Ovary (tissue), 3 donors: ENCODE results near the gene HVCN1.

ENCODE experiments used
- EP300 ChIP-seq: sonication (generic); formaldehyde crosslinking; IDR thresholded peaks from one replicate; pipeline ENCODE4 v1.6.1; 2017; ENCODE audit warnings: antibody characterized with exemption
- POLR2A ChIP-seq: fragments of 450-650 bp; IDR thresholded peaks from one replicate; pipeline ENCODE4 v1.6.1; 2017; ENCODE audit warnings: antibody characterized with exemption, mild to moderate bottlenecking, moderate library complexity
- TF ChIP-seq, protein P1 (sequence below), 3 donors: fragments of 450-650 bp in 2 of 3; fragments of 200-600 bp in 1 of 3; IDR thresholded peaks; one replicate each; pipeline versions ENCODE4 v1.5.1 to v1.8.0; 2016 to 2022; ENCODE audit warnings: antibody characterized with exemption in 3 of 3, mild to moderate bottlenecking in 1 of 3
- donor health status: DM: no; HTN: no; CAD: no.

DNA sequence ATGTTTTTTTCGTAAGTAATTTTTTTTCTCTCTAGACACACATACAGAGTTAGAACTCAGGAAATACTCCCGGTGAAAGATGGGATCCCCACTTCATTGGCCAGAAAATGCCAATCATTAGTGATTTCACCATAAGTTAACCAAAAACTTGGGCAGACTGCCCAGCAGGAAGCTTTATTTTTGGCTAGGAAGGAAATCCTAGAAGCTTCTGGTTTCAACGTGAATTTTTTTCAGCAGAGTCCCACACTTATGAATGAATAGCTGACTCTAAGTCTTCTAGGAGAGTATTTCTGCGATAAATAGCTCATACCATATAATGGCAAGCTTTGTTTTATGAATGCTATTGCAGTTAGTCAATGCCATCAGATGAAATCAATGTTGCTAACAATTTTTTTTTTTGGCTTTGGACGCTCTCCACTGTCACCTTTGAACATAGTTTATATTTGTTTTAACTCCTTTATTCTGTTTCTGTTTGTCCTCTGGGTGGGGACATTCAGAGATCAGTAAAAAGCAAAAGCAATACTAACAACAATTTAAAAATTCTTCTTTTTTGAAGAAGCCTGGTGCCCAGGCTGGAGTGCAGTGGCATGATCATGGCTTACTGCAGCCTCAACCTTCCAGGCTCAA, 44.3 kb upstream of the HVCN1 start:
- TF ChIP-seq, protein P1, sequence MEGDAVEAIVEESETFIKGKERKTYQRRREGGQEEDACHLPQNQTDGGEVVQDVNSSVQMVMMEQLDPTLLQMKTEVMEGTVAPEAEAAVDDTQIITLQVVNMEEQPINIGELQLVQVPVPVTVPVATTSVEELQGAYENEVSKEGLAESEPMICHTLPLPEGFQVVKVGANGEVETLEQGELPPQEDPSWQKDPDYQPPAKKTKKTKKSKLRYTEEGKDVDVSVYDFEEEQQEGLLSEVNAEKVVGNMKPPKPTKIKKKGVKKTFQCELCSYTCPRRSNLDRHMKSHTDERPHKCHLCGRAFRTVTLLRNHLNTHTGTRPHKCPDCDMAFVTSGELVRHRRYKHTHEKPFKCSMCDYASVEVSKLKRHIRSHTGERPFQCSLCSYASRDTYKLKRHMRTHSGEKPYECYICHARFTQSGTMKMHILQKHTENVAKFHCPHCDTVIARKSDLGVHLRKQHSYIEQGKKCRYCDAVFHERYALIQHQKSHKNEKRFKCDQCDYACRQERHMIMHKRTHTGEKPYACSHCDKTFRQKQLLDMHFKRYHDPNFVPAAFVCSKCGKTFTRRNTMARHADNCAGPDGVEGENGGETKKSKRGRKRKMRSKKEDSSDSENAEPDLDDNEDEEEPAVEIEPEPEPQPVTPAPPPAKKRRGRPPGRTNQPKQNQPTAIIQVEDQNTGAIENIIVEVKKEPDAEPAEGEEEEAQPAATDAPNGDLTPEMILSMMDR (IDR thresholded peaks at IDR 0.05) = no peak
- no peak for TF ChIP-seq POLR2A
- no peak for TF ChIP-seq EP300
